Kidney (tissue), 14 donors: ENCODE measurements around the gene CDH12. TPM values are rescaled to one million over a fixed set of nuclear protein-coding genes. Genes with fewer than 3 reads are reported as not detected.
A peak's percentile ranks its signal among the peaks of the same experiment; 100 is the strongest.
"Not testable (repeated sequence)": the region's sequence is repeated elsewhere in the genome, so short reads cannot be mapped to it uniquely, and the experiment has no call there.

Experiments used
- DNase-seq, 5 donors: peaks; one replicate each; pipeline ENCODE4 v3.0.0-alpha.2; 2013 to 2020
- FAIRE-seq: peaks from 2 replicates; lab custom pipeline; 2012; peaks lifted over from hg19 to GRCh38; lab: Jason Lieb, UNC
- H3K27ac ChIP-seq, 2 donors: one replicate each; pipeline ENCODE4 v1.7.0; 2013; ENCODE audit warnings: low read depth in 2 of 2, low read length in 2 of 2, inconsistent platforms in 1 of 2
- H3K27me3 ChIP-seq: one replicate; pipeline ENCODE4 v1.7.1; 2013; ENCODE audit warnings: low read length, inconsistent platforms; ENCODE audit not compliant: control insufficient read depth, insufficient read depth
- H3K36me3 ChIP-seq, 3 donors: one replicate each; pipeline versions ENCODE4 v1.7.0 to v1.7.1; 2013; ENCODE audit warnings: low read length in 3 of 3, control low read depth in 1 of 3, inconsistent platforms in 1 of 3; ENCODE audit not compliant: insufficient read depth in 3 of 3, control insufficient read depth in 2 of 3
- H3K4me1 ChIP-seq, 3 donors: one replicate each; pipeline versions ENCODE4 v1.7.0 to v1.7.1; 2013; ENCODE audit warnings: low read length in 3 of 3, inconsistent platforms in 1 of 3, low read depth in 1 of 3; ENCODE audit not compliant: control insufficient read depth in 2 of 3, insufficient read depth in 2 of 3
- H3K4me3 ChIP-seq, 3 donors: one replicate each; pipeline versions ENCODE4 v1.7.0 to v1.8.1; 2013; ENCODE audit warnings: low read length in 3 of 3, control low read depth in 1 of 3, inconsistent platforms in 1 of 3
- H3K9ac ChIP-seq, 3 donors: one replicate each; pipeline versions ENCODE4 v1.7.0 to v1.7.1; 2013; ENCODE audit warnings: low read length in 3 of 3, control low read depth in 1 of 3, inconsistent platforms in 1 of 3
- H3K9me3 ChIP-seq, 3 donors: one replicate each; pipeline versions ENCODE4 v1.7.0 to v1.7.1; 2013; ENCODE audit warnings: low read length in 3 of 3, control low read depth in 1 of 3, inconsistent platforms in 1 of 3; ENCODE audit not compliant: control insufficient read depth in 2 of 3, insufficient read depth in 1 of 3
- CTCF ChIP-seq: IDR thresholded peaks from 3 replicates; pipeline ENCODE4 v1.5.1; 2012; ENCODE audit warnings: mild to moderate bottlenecking, moderate library complexity, borderline replicate concordance; ENCODE audit not compliant: insufficient read depth; ENCODE audit errors: extremely low read depth
- intact Hi-C: fragments of 100-400 bp; cut with DNase I; formaldehyde crosslinking; loops from one replicate; pipeline ENCODE4 v1.11.1; 2022
- polyA plus RNA-seq: library from polyadenylated mRNA; stranded (reverse); fragments of 350-450 nt; fragmentation: Illumina TruSeq; extraction: RNeasy Lipid Tissue Mini Kit (QIAGEN cat#74804); gene quantifications from one replicate; pipeline ENCODE4 v1.2.3, GENCODE V29; 2014; ENCODE audit warnings: low read depth, low replicate concordance; ENCODE audit not compliant: insufficient read depth
- total RNA-seq: library from RNA; stranded (reverse); fragmentation: NEBNext Ultra II Directional; extraction: Animal tissue kit (Norgen Biotek cat#: 25700); gene quantifications from one replicate; pipeline ENCODE4 v1.2.1, GENCODE V29; 2021
- donor health status: control.
- donor health status: control.
- donor health status: control.
- donor health status: control.
- donor health status: control.
- donor health status: DM: yes; HTN: yes; CAD: no.
- donor health status: Normal renal cell carcinoma (clear cell type).

CDH12 gene
- total and polyA plus RNA-seq, 2 donors from 2014 or later, result 0.17 TPM; not detected in 1

DNA sequence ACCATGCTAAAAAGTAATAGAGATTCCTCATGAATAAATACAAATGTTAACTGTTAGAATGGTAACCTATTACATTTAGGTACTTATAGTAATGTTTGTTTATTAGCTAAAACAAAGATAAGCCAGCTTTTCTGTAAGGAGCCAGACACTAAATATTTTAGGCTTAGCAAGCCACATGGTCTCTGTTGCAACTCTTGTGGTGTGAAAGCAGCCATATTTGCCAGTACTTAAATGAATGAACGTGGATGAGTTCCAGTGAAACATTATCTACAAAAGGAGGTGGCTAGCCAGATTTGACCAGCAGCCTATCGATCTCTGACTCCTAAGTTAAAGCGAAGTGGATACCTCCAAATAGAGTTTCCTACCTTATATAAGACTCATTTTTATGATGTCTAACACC, 331.6 kb downstream of the CDH12 start:
- no peak overlapping the region for H3K27ac ChIP-seq
- intact Hi-C loops, result no loop called here
- H3K36me3 ChIP-seq, result no peaks in the 10 kb centered on the region
- H3K4me3 ChIP-seq, result no peak overlapping the region
- no peak overlapping the region for H3K9ac ChIP-seq
- no peaks in the 10 kb centered on the region for H3K9me3 ChIP-seq
- no peak for TF ChIP-seq CTCF
- H3K4me1 ChIP-seq, result no peaks in the 10 kb centered on the region
- FAIRE-seq, result no peak
- DNase-seq, result no peak
- no peaks in the 10 kb centered on the region for H3K27me3 ChIP-seq

GRCh38 chr5:22516497-22516896, 336.6 kb downstream of the CDH12 start:
- FAIRE-seq, DNase-seq, H3K36me3 ChIP-seq, H3K9me3 ChIP-seq, H3K27ac ChIP-seq, H3K4me3 ChIP-seq, H3K4me1 ChIP-seq, H3K27me3 ChIP-seq, intact Hi-C loops, H3K9ac ChIP-seq: not testable (repeated sequence)

- no peak for FAIRE-seq
These were observed 338.9 kb downstream of the CDH12 start for GRCh38 chr5:22514231-22514630.

GRCh38 chr5:22505891-22506290, 347.3 kb downstream of the CDH12 start:
- H3K9ac ChIP-seq, result no peak overlapping the region
- no peaks in the 10 kb centered on the region for H3K27me3 ChIP-seq
- no peak overlapping the region for H3K27ac ChIP-seq
- TF ChIP-seq CTCF, result no peak
- H3K4me1 ChIP-seq, result no peaks in the 10 kb centered on the region
- intact Hi-C loops, result no loop called here
- H3K9me3 ChIP-seq, result no peaks in the 10 kb centered on the region
- H3K36me3 ChIP-seq, result no peaks in the 10 kb centered on the region
- FAIRE-seq, result no peak
- H3K4me3 ChIP-seq, result no peak overlapping the region
- no peak for DNase-seq

More at GRCh38 chr5:22514231-22514630, 338.9 kb downstream of the CDH12 start:
- Histone ChIP-seq H3K4me3 (no peak overlapping the region), H3K27ac (no peak overlapping the region), H3K36me3 (no peaks in the 10 kb centered on the region), H3K27me3 (no peaks in the 10 kb centered on the region), H3K4me1 (no peaks in the 10 kb centered on the region), H3K9me3 (no peaks in the 10 kb centered on the region), H3K9ac (no peak overlapping the region)
- intact Hi-C loops, result no loop called here
- no peak for TF ChIP-seq CTCF
- peak in 1 of 5 donors; percentile 2 for DNase-seq
